Body of pancreas (tissue), 4 donors: ENCODE results near the gene ZSCAN31.

Source experiments
- POLR2A ChIP-seq, 3 donors: fragments of 450-650 bp; IDR thresholded peaks; one replicate each; pipeline ENCODE4 v1.6.1; 2016; ENCODE audit warnings: antibody characterized with exemption in 3 of 3, mild to moderate bottlenecking in 2 of 3
- TF ChIP-seq, protein P1 (sequence below), 7 experiments: fragments of 450-650 bp in 4 of 7; fragments of 200-600 bp in 3 of 7; sonication (generic) in 3 of 7; IDR thresholded peaks; one replicate each; pipeline ENCODE4 v1.5.1; 2016 to 2019; ENCODE audit warnings: antibody characterized with exemption in 7 of 7

DNA sequence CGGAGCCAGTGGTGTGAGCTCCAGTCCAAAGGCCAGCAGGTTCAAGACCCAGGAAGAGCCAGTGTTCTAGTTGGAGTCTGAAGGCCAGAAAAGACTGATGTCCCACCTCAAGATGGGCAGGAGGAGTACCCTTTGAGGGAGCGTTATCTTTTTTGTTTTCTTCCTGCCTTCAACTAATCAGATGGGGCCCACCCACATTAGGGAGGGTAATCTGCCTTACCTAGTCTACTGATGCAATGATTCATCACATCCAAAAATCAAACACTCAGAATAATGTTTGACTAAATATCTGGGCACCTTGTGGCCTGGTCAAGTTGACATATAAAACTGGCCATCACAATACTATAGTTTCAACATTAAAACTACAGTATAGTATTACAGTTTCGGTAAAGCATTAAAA is 33.5 kb upstream of the ZSCAN31 start:
- TF ChIP-seq POLR2A (IDR thresholded peaks at IDR 0.05) = no peak
- TF ChIP-seq, protein P1, sequence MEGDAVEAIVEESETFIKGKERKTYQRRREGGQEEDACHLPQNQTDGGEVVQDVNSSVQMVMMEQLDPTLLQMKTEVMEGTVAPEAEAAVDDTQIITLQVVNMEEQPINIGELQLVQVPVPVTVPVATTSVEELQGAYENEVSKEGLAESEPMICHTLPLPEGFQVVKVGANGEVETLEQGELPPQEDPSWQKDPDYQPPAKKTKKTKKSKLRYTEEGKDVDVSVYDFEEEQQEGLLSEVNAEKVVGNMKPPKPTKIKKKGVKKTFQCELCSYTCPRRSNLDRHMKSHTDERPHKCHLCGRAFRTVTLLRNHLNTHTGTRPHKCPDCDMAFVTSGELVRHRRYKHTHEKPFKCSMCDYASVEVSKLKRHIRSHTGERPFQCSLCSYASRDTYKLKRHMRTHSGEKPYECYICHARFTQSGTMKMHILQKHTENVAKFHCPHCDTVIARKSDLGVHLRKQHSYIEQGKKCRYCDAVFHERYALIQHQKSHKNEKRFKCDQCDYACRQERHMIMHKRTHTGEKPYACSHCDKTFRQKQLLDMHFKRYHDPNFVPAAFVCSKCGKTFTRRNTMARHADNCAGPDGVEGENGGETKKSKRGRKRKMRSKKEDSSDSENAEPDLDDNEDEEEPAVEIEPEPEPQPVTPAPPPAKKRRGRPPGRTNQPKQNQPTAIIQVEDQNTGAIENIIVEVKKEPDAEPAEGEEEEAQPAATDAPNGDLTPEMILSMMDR (IDR thresholded peaks at IDR 0.05) = no peak
